Smooth muscle cell (in vitro differentiated cells): ENCODE results near the gene CRABP2. TPM values are rescaled to one million over a fixed set of nuclear protein-coding genes. Genes with fewer than 3 reads are reported as not detected.

Source experiments
- DNase-seq: peaks from one replicate; lab custom pipeline; 2025; ENCODE audit not compliant: unreplicated experiment; lab: John Stamatoyannopoulos, UW
- H2AFZ ChIP-seq: fragments of 200-600 bp; sonication (generic); 2 replicates; pipeline ENCODE4 v1.6.0; 2016; ENCODE audit warnings: antibody characterized with exemption, low read depth, mild to moderate bottlenecking
- H3F3A ChIP-seq: fragments of 200-600 bp; sonication (generic); 2 replicates; pipeline ENCODE4 v1.6.0; 2017; ENCODE audit warnings: antibody characterized with exemption, low read depth
- H3K27ac ChIP-seq: fragments of 200-600 bp; sonication (generic); 2 replicates; pipeline ENCODE4 v1.5.1; 2016; ENCODE audit warnings: low read depth, mild to moderate bottlenecking
- H3K27me3 ChIP-seq: fragments of 200-600 bp; sonication (generic); 2 replicates; pipeline ENCODE4 v1.6.1; 2016; ENCODE audit warnings: low read depth, mild to moderate bottlenecking
- H3K36me3 ChIP-seq: fragments of 200-600 bp; sonication (generic); 2 replicates; pipeline ENCODE4 v1.5.1; 2016; ENCODE audit warnings: low read depth
- H3K4me1 ChIP-seq: fragments of 200-600 bp; sonication (generic); 2 replicates; pipeline ENCODE4 v1.5.1; 2016; ENCODE audit warnings: low read depth
- H3K4me2 ChIP-seq: fragments of 200-600 bp; sonication (generic); 2 replicates; pipeline ENCODE4 v1.6.0; 2016; ENCODE audit warnings: mild to moderate bottlenecking
- H3K4me3 ChIP-seq: fragments of 200-600 bp; sonication (generic); 2 replicates; pipeline ENCODE4 v1.5.1; 2016; ENCODE audit warnings: mild to moderate bottlenecking
- H3K79me2 ChIP-seq: fragments of 200-600 bp; sonication (generic); 2 replicates; pipeline ENCODE4 v1.6.0; 2016; ENCODE audit warnings: low read depth, mild to moderate bottlenecking
- H3K9ac ChIP-seq: fragments of 200-600 bp; sonication (generic); 2 replicates; pipeline ENCODE4 v1.6.0; 2016; ENCODE audit warnings: low read depth
- H3K9me3 ChIP-seq: fragments of 200-600 bp; sonication (generic); replicated peaks from 2 replicates; pipeline ENCODE4 v1.5.1; 2016; ENCODE audit warnings: low read depth
- H4K20me1 ChIP-seq: fragments of 200-600 bp; sonication (generic); 2 replicates; pipeline ENCODE4 v1.6.0; 2016; ENCODE audit warnings: low read depth
- WGBS: methylation state at CpG from one replicate; pipeline ENCODE4 v1.1.7; 2016; ENCODE audit warnings: low lambda C conversion rate; 5-methylcytosine and 5-hydroxymethylcytosine counted together
- polyA plus RNA-seq: library from polyadenylated mRNA; unstranded; fragments of >200 nt; fragmentation: Nextera tagmentation; extraction: Ambion mirVana; gene quantifications from 2 replicates; pipeline ENCODE4 v1.2.1, GENCODE V29; 2016
- total RNA-seq: library from RNA; depleted of rRNA; stranded (reverse); fragments of >200 nt; gene quantifications from 2 replicates; pipeline ENCODE4 v1.2.3, GENCODE V29; 2014
- TF ChIP-seq, protein P1 (sequence below): fragments of 200-600 bp; sonication (generic); IDR thresholded peaks from 2 replicates; pipeline ENCODE4 v1.5.1; 2017; ENCODE audit warnings: borderline replicate concordance, mild to moderate bottlenecking, antibody characterized with exemption; ENCODE audit not compliant: insufficient read depth, poor library complexity, severe bottlenecking

Gene CRABP2
- total and polyA plus RNA-seq, 2 experiments from 2014 or later: 86.6 to 145 TPM

DNA sequence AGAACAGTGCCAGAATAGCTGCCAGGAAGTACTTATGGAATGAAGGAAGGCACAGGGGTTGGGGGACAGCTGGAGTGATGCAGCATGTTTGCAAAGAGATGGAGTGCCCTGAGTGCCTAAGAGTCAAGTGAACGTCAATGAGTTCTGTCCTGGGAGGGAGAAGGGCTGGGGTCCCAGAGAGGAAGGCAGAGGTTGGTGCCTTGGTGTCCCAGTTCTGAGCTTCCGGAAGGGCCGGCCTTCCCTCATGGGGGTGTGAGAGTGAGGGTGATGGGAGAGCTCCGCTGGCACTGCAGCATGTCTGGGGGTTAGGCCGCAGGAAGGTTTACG is 45.8 kb downstream of the CRABP2 start:
- H3K9me3 ChIP-seq: no peaks in the 10 kb centered on the region
- peaks cover 50% of the 10 kb centered on the region for H3K4me1 ChIP-seq
- no peak overlapping the region for H3K9ac ChIP-seq
- H2AFZ ChIP-seq: peak overlapping the region; percentile 6
- H4K20me1 ChIP-seq: no peaks in the 10 kb centered on the region
- 37% methylated on average over 6 of the region's 6 CpGs for WGBS
- H3K4me2 ChIP-seq: peak overlapping the region; percentile 53
- no peak overlapping the region for H3K27ac ChIP-seq
- H3K36me3 ChIP-seq: no peaks in the 10 kb centered on the region
- no peak for DNase-seq
- TF ChIP-seq, protein P1, sequence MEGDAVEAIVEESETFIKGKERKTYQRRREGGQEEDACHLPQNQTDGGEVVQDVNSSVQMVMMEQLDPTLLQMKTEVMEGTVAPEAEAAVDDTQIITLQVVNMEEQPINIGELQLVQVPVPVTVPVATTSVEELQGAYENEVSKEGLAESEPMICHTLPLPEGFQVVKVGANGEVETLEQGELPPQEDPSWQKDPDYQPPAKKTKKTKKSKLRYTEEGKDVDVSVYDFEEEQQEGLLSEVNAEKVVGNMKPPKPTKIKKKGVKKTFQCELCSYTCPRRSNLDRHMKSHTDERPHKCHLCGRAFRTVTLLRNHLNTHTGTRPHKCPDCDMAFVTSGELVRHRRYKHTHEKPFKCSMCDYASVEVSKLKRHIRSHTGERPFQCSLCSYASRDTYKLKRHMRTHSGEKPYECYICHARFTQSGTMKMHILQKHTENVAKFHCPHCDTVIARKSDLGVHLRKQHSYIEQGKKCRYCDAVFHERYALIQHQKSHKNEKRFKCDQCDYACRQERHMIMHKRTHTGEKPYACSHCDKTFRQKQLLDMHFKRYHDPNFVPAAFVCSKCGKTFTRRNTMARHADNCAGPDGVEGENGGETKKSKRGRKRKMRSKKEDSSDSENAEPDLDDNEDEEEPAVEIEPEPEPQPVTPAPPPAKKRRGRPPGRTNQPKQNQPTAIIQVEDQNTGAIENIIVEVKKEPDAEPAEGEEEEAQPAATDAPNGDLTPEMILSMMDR: no peak
- peaks cover 20% of the 10 kb centered on the region for H3K27me3 ChIP-seq
- no peaks in the 10 kb centered on the region for H3K79me2 ChIP-seq
- H3K4me3 ChIP-seq: no peak overlapping the region
- peaks cover 32% of the 10 kb centered on the region for H3F3A ChIP-seq

- Histone ChIP-seq H2AFZ (no peak overlapping the region), H3K27ac (no peak overlapping the region), H4K20me1 (no peaks in the 10 kb centered on the region), H3K4me2 (peak overlapping the region; percentile 53), H3K27me3 (peaks cover 22% of the 10 kb centered on the region), H3K9ac (no peak overlapping the region), H3K4me3 (no peak overlapping the region), H3K9me3 (no peaks in the 10 kb centered on the region), H3F3A (peaks cover 27% of the 10 kb centered on the region), H3K4me1 (peaks cover 44% of the 10 kb centered on the region), H3K36me3 (no peaks in the 10 kb centered on the region), H3K79me2 (no peaks in the 10 kb centered on the region)
- TF ChIP-seq, protein P1: no peak
- WGBS: 88% methylated on average over 10 of the region's 10 CpGs
- DNase-seq: no peak
Measured at GRCh38 chr1:156658945-156659574, 46.3 kb downstream of the CRABP2 start.

DNA sequence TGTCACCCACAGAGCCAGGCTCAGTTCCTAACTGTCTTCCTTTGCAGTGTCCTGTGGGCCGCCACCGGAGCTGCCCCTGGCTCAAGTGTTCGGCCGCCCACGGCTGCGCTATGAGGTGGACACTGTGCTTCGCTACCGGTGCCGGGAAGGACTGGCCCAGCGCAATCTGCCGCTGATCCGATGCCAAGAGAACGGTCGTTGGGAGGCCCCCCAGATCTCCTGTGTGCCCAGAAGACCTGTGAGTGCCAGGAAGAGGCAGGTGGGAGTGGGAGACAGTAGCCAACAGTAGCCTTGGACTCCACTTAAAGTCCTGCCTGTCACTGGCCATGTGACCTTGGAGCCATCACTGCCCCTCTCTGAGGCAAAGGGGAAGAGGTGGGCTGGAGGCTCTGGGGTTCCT is 46.9 kb downstream of the CRABP2 start:
- no peak overlapping the region for H3K27ac ChIP-seq
- DNase-seq: no peak
- WGBS: 93% methylated on average over 14 of the region's 14 CpGs
- no peak overlapping the region for H3K4me3 ChIP-seq
- no peaks in the 10 kb centered on the region for H4K20me1 ChIP-seq
- H3F3A ChIP-seq: peaks cover 27% of the 10 kb centered on the region
- peaks cover 26% of the 10 kb centered on the region for H3K27me3 ChIP-seq
- no peak overlapping the region for H2AFZ ChIP-seq
- no peaks in the 10 kb centered on the region for H3K36me3 ChIP-seq
- peaks cover 38% of the 10 kb centered on the region for H3K4me1 ChIP-seq
- no peaks in the 10 kb centered on the region for H3K79me2 ChIP-seq
- no peak overlapping the region for H3K4me2 ChIP-seq
- H3K9me3 ChIP-seq: no peaks in the 10 kb centered on the region
- no peak overlapping the region for H3K9ac ChIP-seq
- TF ChIP-seq, protein P1: no peak

GRCh38 chr1:156657741-156658319 is 47.6 kb downstream of the CRABP2 start:
- DNase-seq: no peak
- Histone ChIP-seq H3K79me2 (no peaks in the 10 kb centered on the region), H3K9me3 (no peaks in the 10 kb centered on the region), H3K4me2 (peak overlapping the region; percentile 81), H3K27ac (no peak overlapping the region), H2AFZ (no peak overlapping the region), H4K20me1 (no peaks in the 10 kb centered on the region), H3K9ac (no peak overlapping the region), H3K27me3 (peaks cover 31% of the 10 kb centered on the region), H3K4me1 (peaks cover 32% of the 10 kb centered on the region), H3K4me3 (no peak overlapping the region), H3K36me3 (no peaks in the 10 kb centered on the region), H3F3A (peaks cover 23% of the 10 kb centered on the region)
- TF ChIP-seq, protein P1: no peak
- 26% methylated on average over 9 of the region's 15 CpGs for WGBS
